Mesenchymal stem cell (in vitro differentiated cells and primary cell): ENCODE measurements around the gene CYP1A1.

Experiments
- DNase-seq: peaks from one replicate; pipeline ENCODE4 v3.0.0-alpha.2; 2013
- H2AFZ ChIP-seq: one replicate; pipeline ENCODE4 v1.6.1; 2013; ENCODE audit warnings: low read depth, mild to moderate bottlenecking, control low read depth, inconsistent platforms, low read length, moderate library complexity
- H2AK5ac ChIP-seq: 2 replicates; pipeline ENCODE4 v1.6.1; 2013; ENCODE audit warnings: low read length, moderate library complexity, mild to moderate bottlenecking, inconsistent platforms; ENCODE audit not compliant: severe bottlenecking
- H2BK120ac ChIP-seq: one replicate; pipeline ENCODE4 v1.6.1; 2013; ENCODE audit warnings: low read depth, mild to moderate bottlenecking, inconsistent platforms, low read length, moderate library complexity
- H2BK12ac ChIP-seq, 2 experiments: one replicate each; pipeline ENCODE4 v1.6.1; 2013; ENCODE audit warnings: inconsistent platforms in 2 of 2, low read length in 2 of 2, mild to moderate bottlenecking in 2 of 2, moderate library complexity in 2 of 2, control low read depth in 1 of 2
- H2BK15ac ChIP-seq: one replicate; pipeline ENCODE4 v1.6.1; 2013; ENCODE audit warnings: mild to moderate bottlenecking, low read depth, inconsistent platforms; ENCODE audit not compliant: poor library complexity, severe bottlenecking
- H2BK5ac ChIP-seq: 2 replicates; pipeline ENCODE4 v1.6.1; 2013; ENCODE audit warnings: low read depth, mild to moderate bottlenecking, low read length, control low read depth, inconsistent platforms; ENCODE audit not compliant: poor library complexity, severe bottlenecking
- H3K14ac ChIP-seq, 2 experiments: one replicate each; pipeline ENCODE4 v1.6.1; 2013; ENCODE audit warnings: inconsistent platforms in 2 of 2, low read length in 2 of 2, control low read depth in 1 of 2, mild to moderate bottlenecking in 1 of 2, moderate library complexity in 1 of 2
- H3K18ac ChIP-seq, 2 experiments: one replicate each; pipeline ENCODE4 v1.6.1; 2013; ENCODE audit warnings: inconsistent platforms in 2 of 2, low read length in 2 of 2, control low read depth in 1 of 2, low read depth in 1 of 2, mild to moderate bottlenecking in 1 of 2
- H3K23ac ChIP-seq, 2 experiments: one replicate each; pipeline ENCODE4 v1.6.1; 2013; ENCODE audit warnings: inconsistent platforms in 2 of 2, low read length in 2 of 2, mild to moderate bottlenecking in 2 of 2, moderate library complexity in 2 of 2, control low read depth in 1 of 2
- H3K27ac ChIP-seq: 2 replicates; pipeline ENCODE4 v1.5.1; 2013; ENCODE audit warnings: mild to moderate bottlenecking, moderate library complexity, low read length, control low read depth, inconsistent platforms; ENCODE audit not compliant: poor library complexity, severe bottlenecking
- H3K27me3 ChIP-seq, 2 experiments: 2 replicates each; pipeline versions ENCODE4 v1.6.1 to v1.7.0; 2013; ENCODE audit warnings: low read length in 2 of 2, mild to moderate bottlenecking in 2 of 2, moderate library complexity in 2 of 2, control low read depth in 1 of 2, inconsistent platforms in 1 of 2; ENCODE audit not compliant: control insufficient read depth in 1 of 2, insufficient read depth in 1 of 2
- H3K36me3 ChIP-seq, 2 experiments: 2 replicates each; pipeline versions ENCODE4 v1.6.1 to v1.7.0; 2013; ENCODE audit warnings: low read length in 2 of 2, control low read depth in 1 of 2, inconsistent platforms in 1 of 2, low read depth in 1 of 2, mild to moderate bottlenecking in 1 of 2; ENCODE audit not compliant: insufficient read depth in 2 of 2, control insufficient read depth in 1 of 2
- H3K4ac ChIP-seq, 2 experiments: one replicate each; pipeline ENCODE4 v1.6.1; 2013; ENCODE audit warnings: inconsistent platforms in 2 of 2, low read length in 2 of 2, mild to moderate bottlenecking in 2 of 2, moderate library complexity in 2 of 2, control low read depth in 1 of 2, low read depth in 1 of 2
- H3K4me1 ChIP-seq: 2 replicates; pipeline ENCODE4 v1.6.1; 2013; ENCODE audit warnings: low read depth, low read length, control low read depth; ENCODE audit not compliant: control insufficient read depth, insufficient read depth
- H3K4me2 ChIP-seq: 2 replicates; pipeline ENCODE4 v1.6.1; 2013; ENCODE audit warnings: low read length, mild to moderate bottlenecking, inconsistent platforms; ENCODE audit not compliant: poor library complexity, severe bottlenecking
- H3K4me3 ChIP-seq, 2 experiments: 2 replicates each; pipeline versions ENCODE4 v1.5.1 to v1.7.0; 2013; ENCODE audit warnings: low read length in 2 of 2, mild to moderate bottlenecking in 2 of 2, control low read depth in 1 of 2, low read depth in 1 of 2; ENCODE audit not compliant: insufficient read depth in 1 of 2
- H3K79me1 ChIP-seq: replicated peaks from 2 replicates; pipeline ENCODE4 v1.6.1; 2013; ENCODE audit warnings: mild to moderate bottlenecking, control low read depth, low read length, inconsistent platforms; ENCODE audit not compliant: poor library complexity, severe bottlenecking
- H3K9ac ChIP-seq: 2 replicates; pipeline ENCODE4 v1.7.0; 2013; ENCODE audit warnings: mild to moderate bottlenecking, low read length, moderate library complexity
- H3K9me3 ChIP-seq: 2 replicates; pipeline ENCODE4 v1.7.0; 2013; ENCODE audit warnings: mild to moderate bottlenecking, low read length; ENCODE audit not compliant: control insufficient read depth
- H4K8ac ChIP-seq: one replicate; pipeline ENCODE4 v1.6.1; 2013; ENCODE audit warnings: inconsistent platforms, mild to moderate bottlenecking, low read length, moderate library complexity
- H4K91ac ChIP-seq: one replicate; pipeline ENCODE4 v1.6.1; 2013; ENCODE audit warnings: mild to moderate bottlenecking, low read length, inconsistent platforms
- WGBS: methylation state at CpG from one replicate; pipeline ENCODE4 v1.1.7; 2013; ENCODE audit warnings: mixed read lengths; 5-methylcytosine and 5-hydroxymethylcytosine counted together

CYP1A1 gene

GRCh38 chr15:74669627-74670026 is 55.7 kb downstream of the CYP1A1 start:
- Histone ChIP-seq H3K79me1 (peaks cover 21% of the 10 kb centered on the region), H2BK12ac (no peak overlapping the region), H4K8ac (no peak overlapping the region), H3K4me3 (no peak overlapping the region), H3K4ac (no peak overlapping the region), H3K4me2 (no peak overlapping the region), H2BK120ac (no peak overlapping the region), H2AK5ac (no peak overlapping the region), H3K9me3 (no peaks in the 10 kb centered on the region), H4K91ac (no peak overlapping the region), H3K27ac (no peak overlapping the region), H3K4me1 (no peaks in the 10 kb centered on the region), H3K23ac (no peak overlapping the region), H3K36me3 (peaks cover 19 to 48% of the 10 kb centered on the region in 2 experiments), H3K9ac (no peak overlapping the region), H3K27me3 (no peaks in the 10 kb centered on the region), H2AFZ (no peak overlapping the region), H3K18ac (no peak overlapping the region), H2BK5ac (no peak overlapping the region), H3K14ac (no peak overlapping the region), H2BK15ac (no peak overlapping the region)
- DNase-seq, result no peak
- no CpG with 5 or more reads among the region's 4 CpGs for WGBS
